A673 (cell line): ENCODE measurements around the gene EIF4ENIF1. TPM values are rescaled to one million over a fixed set of nuclear protein-coding genes. Genes with fewer than 3 reads are reported as not detected.
"Not testable (repeated sequence)": the region's sequence is repeated elsewhere in the genome, so short reads cannot be mapped to it uniquely, and the experiment has no call there.

Source experiments
- BruUV-seq: library from RNA; stranded (reverse); fragments of 400-500 nt; replicated peaks from 2 replicates; lab custom pipeline; 2021; lab: Mats Ljungman, UMichigan
- CTCF ChIA-PET: fragments of 300-600 bp; sonication (Branson Sonifier 250); formaldehyde crosslinking; loops from one replicate; lab custom pipeline; 2022; ENCODE audit warnings: antibody characterized with exemption; lab: Charles Lee
- POLR2A ChIA-PET: fragments of 300-600 bp; sonication (Branson Sonifier 250); formaldehyde crosslinking; loops from one replicate; lab custom pipeline; 2022; ENCODE audit warnings: antibody characterized with exemption; ENCODE audit not compliant: low non-redundant PET; lab: Charles Lee
- DNase-seq: peaks from one replicate; pipeline ENCODE4 v3.0.0-alpha.2; 2015; ENCODE audit warnings: low spot score
- H3K27ac ChIP-seq: fragments of 200-600 bp; sonication (generic); 2 replicates; pipeline ENCODE4 v1.5.1; 2016; ENCODE audit warnings: mixed run types, low read depth, mild to moderate bottlenecking, mixed read lengths, antibody characterized with exemption, low read length; ENCODE audit not compliant: poor library complexity, severe bottlenecking
- H3K27me3 ChIP-seq: fragments of 200-600 bp; sonication (generic); replicated peaks from 2 replicates; pipeline ENCODE4 v1.6.1; 2017; ENCODE audit warnings: mixed run types, low read depth, mild to moderate bottlenecking, mixed read lengths, antibody characterized with exemption, low read length; ENCODE audit not compliant: insufficient read depth, poor library complexity
- H3K36me3 ChIP-seq: fragments of 200-600 bp; sonication (generic); 2 replicates; pipeline ENCODE4 v1.6.1; 2016; ENCODE audit warnings: mixed run types, mild to moderate bottlenecking, mixed read lengths, antibody characterized with exemption, low read length; ENCODE audit not compliant: insufficient read depth, poor library complexity, severe bottlenecking
- H3K4me1 ChIP-seq: fragments of 200-600 bp; sonication (generic); 2 replicates; pipeline ENCODE4 v1.6.1; 2017; ENCODE audit warnings: mixed run types, mild to moderate bottlenecking, mixed read lengths, antibody characterized with exemption, low read length; ENCODE audit not compliant: insufficient read depth, poor library complexity, severe bottlenecking
- H3K4me3 ChIP-seq: fragments of 200-600 bp; sonication (generic); 2 replicates; pipeline ENCODE4 v1.5.1; 2016; ENCODE audit warnings: low read depth, mixed run types, mild to moderate bottlenecking, mixed read lengths, low read length; ENCODE audit not compliant: poor library complexity, severe bottlenecking
- H3K9me3 ChIP-seq: fragments of 200-600 bp; sonication (generic); 2 replicates; pipeline ENCODE4 v1.6.1; 2016; ENCODE audit warnings: mixed run types, low read depth, mild to moderate bottlenecking, mixed read lengths, antibody characterized with exemption, low read length; ENCODE audit not compliant: poor library complexity, severe bottlenecking
- EZH2 ChIP-seq: fragments of 200-600 bp; sonication (generic); IDR thresholded peaks from 2 replicates; pipeline ENCODE4 v1.6.1; 2017; ENCODE audit warnings: borderline replicate concordance, low read depth, mild to moderate bottlenecking, mixed read lengths, antibody characterized with exemption, low read length; ENCODE audit not compliant: poor library complexity, severe bottlenecking
- intact Hi-C: fragments of 100-400 bp; cut with micrococcal nuclease; formaldehyde crosslinking; loops from one replicate; pipeline ENCODE4 v1.10.0; 2022; ENCODE audit not compliant: unreplicated experiment
- total RNA-seq: library from RNA; stranded (reverse); gene quantifications from 2 replicates; pipeline ENCODE4 v1.2.3, GENCODE V29; 2021
- TF ChIP-seq, protein P1 (sequence below): fragments of 300-800, 200-600 bp; sonication (generic); conservative IDR thresholded peaks from 2 replicates; pipeline ENCODE4 v1.5.1; 2017; ENCODE audit warnings: low read depth, mild to moderate bottlenecking, antibody characterized with exemption, low read length, moderate library complexity, mixed read lengths

Gene EIF4ENIF1
- total RNA-seq, 1 experiment from 2014 or later: 47.7 TPM

DNA sequence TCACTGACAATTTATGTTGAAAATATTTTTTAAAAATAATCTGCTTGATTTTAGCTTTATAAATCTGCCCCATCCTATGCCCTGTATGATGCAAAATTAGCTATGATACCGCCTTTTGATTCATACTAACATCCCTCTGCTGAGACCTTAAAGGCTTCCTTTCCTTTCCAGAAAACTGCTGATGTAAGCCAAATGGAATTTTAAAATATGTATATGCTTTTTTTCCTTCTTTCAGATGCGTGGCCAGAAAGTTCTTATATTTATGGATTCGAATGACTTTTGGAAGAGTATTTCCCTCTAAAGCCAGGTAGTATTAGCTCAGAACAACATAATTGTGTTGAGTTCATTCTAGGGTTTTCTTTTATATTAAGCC lies 41.2 kb upstream of the EIF4ENIF1 start:
- H3K27me3 ChIP-seq: no peaks in the 10 kb centered on the region
- TF ChIP-seq EZH2: no peak
- TF ChIP-seq, protein P1, sequence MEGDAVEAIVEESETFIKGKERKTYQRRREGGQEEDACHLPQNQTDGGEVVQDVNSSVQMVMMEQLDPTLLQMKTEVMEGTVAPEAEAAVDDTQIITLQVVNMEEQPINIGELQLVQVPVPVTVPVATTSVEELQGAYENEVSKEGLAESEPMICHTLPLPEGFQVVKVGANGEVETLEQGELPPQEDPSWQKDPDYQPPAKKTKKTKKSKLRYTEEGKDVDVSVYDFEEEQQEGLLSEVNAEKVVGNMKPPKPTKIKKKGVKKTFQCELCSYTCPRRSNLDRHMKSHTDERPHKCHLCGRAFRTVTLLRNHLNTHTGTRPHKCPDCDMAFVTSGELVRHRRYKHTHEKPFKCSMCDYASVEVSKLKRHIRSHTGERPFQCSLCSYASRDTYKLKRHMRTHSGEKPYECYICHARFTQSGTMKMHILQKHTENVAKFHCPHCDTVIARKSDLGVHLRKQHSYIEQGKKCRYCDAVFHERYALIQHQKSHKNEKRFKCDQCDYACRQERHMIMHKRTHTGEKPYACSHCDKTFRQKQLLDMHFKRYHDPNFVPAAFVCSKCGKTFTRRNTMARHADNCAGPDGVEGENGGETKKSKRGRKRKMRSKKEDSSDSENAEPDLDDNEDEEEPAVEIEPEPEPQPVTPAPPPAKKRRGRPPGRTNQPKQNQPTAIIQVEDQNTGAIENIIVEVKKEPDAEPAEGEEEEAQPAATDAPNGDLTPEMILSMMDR: no peak

DNA sequence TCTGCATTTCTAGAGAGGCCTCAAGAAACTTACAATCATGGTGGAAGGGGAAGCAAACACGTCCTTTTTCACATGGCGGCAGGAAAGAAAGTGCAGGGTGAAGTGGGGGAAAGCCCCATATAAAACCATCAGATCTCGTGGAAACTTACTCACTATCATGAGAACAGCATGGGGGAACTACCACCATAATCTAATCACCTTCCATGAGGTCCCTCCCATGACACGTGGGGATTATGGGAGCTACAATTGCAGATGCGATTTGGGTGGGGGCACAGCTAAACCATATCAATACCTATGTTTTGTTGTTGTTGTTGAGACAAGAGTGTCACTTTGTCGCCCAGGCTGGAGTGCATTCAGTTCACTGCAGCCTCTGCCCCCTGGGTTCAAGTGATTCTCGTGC lies 36.6 kb upstream of the EIF4ENIF1 start:
- ChIA-PET CTCF (no interaction called here), POLR2A (no interaction called here)
- Histone ChIP-seq H3K27me3 (no peaks in the 10 kb centered on the region), H3K27ac (no peak overlapping the region), H3K4me3 (no peak overlapping the region), H3K36me3 (no peaks in the 10 kb centered on the region), H3K9me3 (peaks cover 4% of the 10 kb centered on the region), H3K4me1 (peaks cover 4% of the 10 kb centered on the region)
- no peak for TF ChIP-seq EZH2
- TF ChIP-seq, protein P1: no peak
- no TSS peak for BruUV-seq
- intact Hi-C loops: no loop called here
- DNase-seq: no peak

More for the DNA sequence above, 41.2 kb upstream of the EIF4ENIF1 start:
- Histone ChIP-seq H3K4me1 (peaks cover 4% of the 10 kb centered on the region), H3K4me3 (no peak overlapping the region), H3K36me3 (no peaks in the 10 kb centered on the region), H3K27ac (no peak overlapping the region), H3K9me3 (no peaks in the 10 kb centered on the region)
- no TSS peak for BruUV-seq
- DNase-seq: no peak
- intact Hi-C loops: no loop called here
- CTCF ChIA-PET: no interaction called here
- POLR2A ChIA-PET: no interaction called here

DNA sequence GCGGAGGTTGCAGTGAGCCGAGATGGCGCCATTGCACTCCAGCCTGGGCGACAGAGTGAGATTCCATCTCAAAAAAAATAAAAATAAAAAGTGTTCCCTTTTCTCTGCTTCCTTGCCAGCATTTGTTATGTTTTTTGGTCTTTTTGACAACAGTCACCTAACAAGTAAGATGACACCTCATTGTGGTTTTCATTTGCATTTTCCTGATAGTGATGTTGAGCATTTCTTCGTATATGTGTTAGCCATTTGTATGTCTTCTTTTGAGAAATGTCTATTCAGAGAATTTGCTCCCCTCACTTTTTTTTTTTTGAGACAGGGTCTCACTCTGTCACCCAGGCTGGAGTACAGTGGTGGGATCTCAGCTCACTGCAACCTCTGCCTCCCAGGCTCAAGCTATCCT lies 34.5 kb upstream of the EIF4ENIF1 start:
- H3K4me3 ChIP-seq, H3K9me3 ChIP-seq, DNase-seq, intact Hi-C loops, BruUV-seq, POLR2A ChIA-PET, H3K36me3 ChIP-seq, CTCF ChIA-PET, H3K4me1 ChIP-seq, H3K27me3 ChIP-seq, H3K27ac ChIP-seq: not testable (repeated sequence)

DNA sequence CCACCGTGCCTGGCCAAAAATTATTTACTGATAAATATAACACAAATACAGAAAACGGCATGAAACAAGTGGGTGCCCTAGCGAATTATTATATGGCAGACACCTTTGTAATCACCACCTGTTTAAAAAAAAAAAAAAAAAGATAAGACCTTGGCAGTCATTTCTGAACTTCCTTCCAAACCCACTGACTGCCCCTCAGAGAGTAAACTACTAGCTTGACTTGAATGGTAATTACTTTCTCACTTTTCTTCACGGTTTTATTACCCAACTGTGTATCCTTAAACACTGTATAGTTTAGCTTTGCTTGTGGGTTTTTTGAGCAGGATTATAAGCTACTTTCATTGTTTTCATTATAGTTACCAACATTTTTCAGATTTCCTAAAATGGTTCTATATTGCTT lies 30.4 kb upstream of the EIF4ENIF1 start:
- TF ChIP-seq, protein P1: no peak
- no peak for TF ChIP-seq EZH2
- POLR2A ChIA-PET: interaction anchor here (0.6 kb wide), 1 partner anchor 230 kb away, joined by 4 read pairs; no protein-coding TSS in a partner anchor
- CTCF ChIA-PET: no interaction called here
- H3K27ac ChIP-seq: no peak overlapping the region
- intact Hi-C loops: no loop called here
- no peaks in the 10 kb centered on the region for H3K36me3 ChIP-seq
- peaks cover under 1% of the 10 kb centered on the region for H3K9me3 ChIP-seq
- no peak overlapping the region for H3K4me3 ChIP-seq
- no peaks in the 10 kb centered on the region for H3K27me3 ChIP-seq
- no peak for DNase-seq
- no TSS peak for BruUV-seq
- H3K4me1 ChIP-seq: no peaks in the 10 kb centered on the region
